Ishikawa (cell line): ENCODE data around the gene MRRF.
A peak's percentile ranks its signal among the peaks of the same experiment; 100 is the strongest.

Experiments
- CEBPB ChIP-seq: IDR thresholded peaks from 2 replicates; pipeline ENCODE4 v1.6.1; 2012
- CREB1 ChIP-seq: IDR thresholded peaks from 2 replicates; pipeline ENCODE4 v1.6.1; 2012; ENCODE audit warnings: low read depth
- EGR1 ChIP-seq: IDR thresholded peaks from 2 replicates; pipeline ENCODE4 v1.6.1; 2012
- EP300 ChIP-seq: IDR thresholded peaks from 2 replicates; pipeline ENCODE4 v1.6.1; 2012; ENCODE audit warnings: borderline replicate concordance
- FOXM1 ChIP-seq: IDR thresholded peaks from 2 replicates; pipeline ENCODE4 v1.6.1; 2012; ENCODE audit warnings: low read depth, borderline replicate concordance
- NFIC ChIP-seq: IDR thresholded peaks from 2 replicates; pipeline ENCODE4 v1.6.1; 2012
- RAD21 ChIP-seq: IDR thresholded peaks from 2 replicates; pipeline ENCODE4 v1.6.1; 2012; ENCODE audit warnings: low read depth
- TAF1 ChIP-seq: IDR thresholded peaks from 2 replicates; pipeline ENCODE4 v1.6.1; 2012; ENCODE audit warnings: low read depth, mild to moderate bottlenecking
- TCF12 ChIP-seq: IDR thresholded peaks from 2 replicates; pipeline ENCODE4 v1.6.1; 2012; ENCODE audit warnings: low read depth
- TEAD4 ChIP-seq: IDR thresholded peaks from 2 replicates; pipeline ENCODE4 v1.6.1; 2012
- YY1 ChIP-seq: IDR thresholded peaks from 2 replicates; pipeline ENCODE4 v1.6.1; 2012; ENCODE audit warnings: low read depth
- ZBTB7A ChIP-seq: IDR thresholded peaks from 2 replicates; pipeline ENCODE4 v1.6.1; 2012; ENCODE audit warnings: low read depth
- TF ChIP-seq, protein P1 (sequence below): IDR thresholded peaks from 2 replicates; pipeline ENCODE4 v1.6.1; 2012; ENCODE audit warnings: low read depth, mild to moderate bottlenecking
- TF ChIP-seq, protein P2 (sequence below): IDR thresholded peaks from 2 replicates; pipeline ENCODE4 v1.6.1; 2012
- TF ChIP-seq, protein P3 (sequence below): IDR thresholded peaks from 2 replicates; pipeline ENCODE4 v1.6.1; 2012

The MRRF gene, protein sequence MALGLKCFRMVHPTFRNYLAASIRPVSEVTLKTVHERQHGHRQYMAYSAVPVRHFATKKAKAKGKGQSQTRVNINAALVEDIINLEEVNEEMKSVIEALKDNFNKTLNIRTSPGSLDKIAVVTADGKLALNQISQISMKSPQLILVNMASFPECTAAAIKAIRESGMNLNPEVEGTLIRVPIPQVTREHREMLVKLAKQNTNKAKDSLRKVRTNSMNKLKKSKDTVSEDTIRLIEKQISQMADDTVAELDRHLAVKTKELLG

DNA sequence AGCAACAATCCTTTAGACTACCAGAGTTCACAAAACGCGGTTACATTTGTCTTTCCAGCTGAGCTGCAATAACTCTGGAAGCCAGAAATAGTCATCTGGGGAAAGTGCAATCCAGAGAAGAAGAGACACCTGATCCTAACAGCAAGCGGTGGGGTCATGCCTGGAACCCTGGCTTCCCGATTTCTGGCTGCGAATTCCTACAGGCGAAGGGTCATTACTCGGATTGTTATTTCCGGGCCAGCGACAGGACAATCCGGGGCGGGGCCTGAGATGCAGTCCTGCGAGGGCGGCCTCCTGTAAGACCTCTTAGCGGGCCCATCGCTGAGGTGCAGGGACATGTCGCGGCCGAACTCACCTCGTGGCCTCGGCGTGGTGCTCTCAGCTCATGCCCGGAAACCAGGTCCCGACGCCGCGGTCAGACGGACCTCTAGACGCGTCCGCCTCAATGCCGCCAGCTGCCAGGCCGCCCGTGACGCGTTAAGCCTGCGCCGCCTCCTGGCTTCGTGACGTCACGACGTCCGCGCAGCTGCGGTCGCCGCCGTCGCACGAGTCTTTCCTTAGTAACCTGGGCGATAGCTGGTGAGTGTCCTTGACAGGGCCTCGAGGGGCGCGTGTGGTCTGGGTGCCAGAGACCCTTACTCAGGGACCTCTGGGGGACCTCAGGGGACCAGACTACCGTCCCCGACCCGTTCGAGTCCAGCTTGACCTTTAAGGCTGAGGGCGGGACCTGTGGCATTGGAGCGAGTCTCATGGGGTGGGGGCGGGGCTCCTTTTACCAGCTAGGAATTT lies at the start of gene MRRF, which contains the start of gene RBM18:
MRRF (plus strand) TSS at position 523 of the 789 bp plus-strand sequence. CDS start 6,010 bp downstream, outside the sequence.
RBM18 (minus strand) TSS at position 481 of the 789 bp plus-strand sequence. CDS start 3,348 bp downstream, outside the sequence.
- TF ChIP-seq FOXM1 (no peak), NFIC (no peak; the same call in 1 of the 2 replicates), EGR1 (0 out of 2 replicates have a peak, but pooled peaks have one; percentile 13), CREB1 (peak; percentile 96), TEAD4 (peak; percentile 31; the same call in 1 of the 2 replicates), RAD21 (no peak), TAF1 (peak; percentile 93), CEBPB (no peak), EP300 (no peak; the same call in 1 of the 2 replicates), YY1 (no peak), ZBTB7A (no peak; the same call in 1 of the 2 replicates), TCF12 (peak; percentile 71)
- TF ChIP-seq, protein P1, sequence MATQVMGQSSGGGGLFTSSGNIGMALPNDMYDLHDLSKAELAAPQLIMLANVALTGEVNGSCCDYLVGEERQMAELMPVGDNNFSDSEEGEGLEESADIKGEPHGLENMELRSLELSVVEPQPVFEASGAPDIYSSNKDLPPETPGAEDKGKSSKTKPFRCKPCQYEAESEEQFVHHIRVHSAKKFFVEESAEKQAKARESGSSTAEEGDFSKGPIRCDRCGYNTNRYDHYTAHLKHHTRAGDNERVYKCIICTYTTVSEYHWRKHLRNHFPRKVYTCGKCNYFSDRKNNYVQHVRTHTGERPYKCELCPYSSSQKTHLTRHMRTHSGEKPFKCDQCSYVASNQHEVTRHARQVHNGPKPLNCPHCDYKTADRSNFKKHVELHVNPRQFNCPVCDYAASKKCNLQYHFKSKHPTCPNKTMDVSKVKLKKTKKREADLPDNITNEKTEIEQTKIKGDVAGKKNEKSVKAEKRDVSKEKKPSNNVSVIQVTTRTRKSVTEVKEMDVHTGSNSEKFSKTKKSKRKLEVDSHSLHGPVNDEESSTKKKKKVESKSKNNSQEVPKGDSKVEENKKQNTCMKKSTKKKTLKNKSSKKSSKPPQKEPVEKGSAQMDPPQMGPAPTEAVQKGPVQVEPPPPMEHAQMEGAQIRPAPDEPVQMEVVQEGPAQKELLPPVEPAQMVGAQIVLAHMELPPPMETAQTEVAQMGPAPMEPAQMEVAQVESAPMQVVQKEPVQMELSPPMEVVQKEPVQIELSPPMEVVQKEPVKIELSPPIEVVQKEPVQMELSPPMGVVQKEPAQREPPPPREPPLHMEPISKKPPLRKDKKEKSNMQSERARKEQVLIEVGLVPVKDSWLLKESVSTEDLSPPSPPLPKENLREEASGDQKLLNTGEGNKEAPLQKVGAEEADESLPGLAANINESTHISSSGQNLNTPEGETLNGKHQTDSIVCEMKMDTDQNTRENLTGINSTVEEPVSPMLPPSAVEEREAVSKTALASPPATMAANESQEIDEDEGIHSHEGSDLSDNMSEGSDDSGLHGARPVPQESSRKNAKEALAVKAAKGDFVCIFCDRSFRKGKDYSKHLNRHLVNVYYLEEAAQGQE: no peak
- TF ChIP-seq, protein P2, sequence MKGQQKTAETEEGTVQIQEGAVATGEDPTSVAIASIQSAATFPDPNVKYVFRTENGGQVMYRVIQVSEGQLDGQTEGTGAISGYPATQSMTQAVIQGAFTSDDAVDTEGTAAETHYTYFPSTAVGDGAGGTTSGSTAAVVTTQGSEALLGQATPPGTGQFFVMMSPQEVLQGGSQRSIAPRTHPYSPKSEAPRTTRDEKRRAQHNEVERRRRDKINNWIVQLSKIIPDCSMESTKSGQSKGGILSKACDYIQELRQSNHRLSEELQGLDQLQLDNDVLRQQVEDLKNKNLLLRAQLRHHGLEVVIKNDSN: peak; percentile 58; the same call in 1 of the 2 replicates
- TF ChIP-seq, protein P3, sequence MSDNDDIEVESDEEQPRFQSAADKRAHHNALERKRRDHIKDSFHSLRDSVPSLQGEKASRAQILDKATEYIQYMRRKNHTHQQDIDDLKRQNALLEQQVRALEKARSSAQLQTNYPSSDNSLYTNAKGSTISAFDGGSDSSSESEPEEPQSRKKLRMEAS: peak; percentile 99

DNA sequence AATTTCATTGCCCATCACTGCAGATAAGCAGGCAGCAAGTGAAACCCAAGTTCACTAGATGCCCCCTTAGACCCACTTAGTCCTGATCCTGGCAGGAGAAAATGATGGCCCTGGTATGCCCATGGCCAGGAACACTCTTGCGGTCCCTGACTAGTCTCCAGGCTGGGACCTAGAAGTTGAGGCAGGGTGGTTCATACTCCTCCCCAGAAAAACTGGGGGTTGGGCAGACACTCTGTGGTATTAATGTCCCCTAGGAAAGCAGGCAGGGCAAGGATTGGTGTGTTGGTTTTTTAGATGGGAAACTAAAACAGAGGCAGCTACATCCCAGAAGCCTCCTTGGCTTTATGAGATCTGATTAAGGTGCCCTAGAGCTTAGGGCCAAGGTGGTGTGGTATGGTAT lies 49.0 kb upstream of the MRRF start:
- TF ChIP-seq TCF12: no peak
- TF ChIP-seq ZBTB7A: no peak

DNA sequence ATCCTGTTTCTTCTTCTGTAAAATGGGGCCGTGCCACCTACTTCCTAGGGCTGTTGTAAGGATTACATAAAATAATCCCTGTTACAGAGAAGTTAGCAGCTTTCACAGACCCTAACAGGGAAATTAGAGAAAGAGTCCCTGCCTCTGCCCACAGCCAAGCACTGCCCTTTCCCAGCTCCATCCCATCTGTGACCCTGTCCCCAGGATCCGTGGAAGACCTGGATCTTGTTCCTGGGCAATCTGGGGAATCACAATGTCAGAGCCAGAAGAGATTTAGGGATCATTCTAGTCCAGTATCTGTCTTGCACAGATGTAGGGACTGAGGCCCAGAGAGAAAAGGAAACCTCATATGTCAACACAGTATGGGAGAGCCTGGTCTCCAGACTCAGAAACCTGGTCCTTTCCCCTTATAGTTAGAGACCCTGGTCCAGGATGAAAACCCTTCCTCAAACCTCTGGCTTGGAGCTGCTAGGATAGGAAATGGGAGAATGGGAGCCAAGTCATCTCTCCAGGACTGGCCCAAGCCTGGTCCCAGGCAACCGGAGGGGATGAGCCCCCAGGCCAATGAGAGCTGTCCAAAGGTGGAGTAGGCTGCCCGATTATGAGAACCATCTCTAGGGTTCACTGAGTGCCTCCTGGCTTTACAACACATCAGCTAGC lies 48.4 kb upstream of the MRRF start:
- TF ChIP-seq, protein P1: no peak
- no peak for TF ChIP-seq TCF12
- TF ChIP-seq CREB1: no peak
- no peak for TF ChIP-seq CEBPB

DNA sequence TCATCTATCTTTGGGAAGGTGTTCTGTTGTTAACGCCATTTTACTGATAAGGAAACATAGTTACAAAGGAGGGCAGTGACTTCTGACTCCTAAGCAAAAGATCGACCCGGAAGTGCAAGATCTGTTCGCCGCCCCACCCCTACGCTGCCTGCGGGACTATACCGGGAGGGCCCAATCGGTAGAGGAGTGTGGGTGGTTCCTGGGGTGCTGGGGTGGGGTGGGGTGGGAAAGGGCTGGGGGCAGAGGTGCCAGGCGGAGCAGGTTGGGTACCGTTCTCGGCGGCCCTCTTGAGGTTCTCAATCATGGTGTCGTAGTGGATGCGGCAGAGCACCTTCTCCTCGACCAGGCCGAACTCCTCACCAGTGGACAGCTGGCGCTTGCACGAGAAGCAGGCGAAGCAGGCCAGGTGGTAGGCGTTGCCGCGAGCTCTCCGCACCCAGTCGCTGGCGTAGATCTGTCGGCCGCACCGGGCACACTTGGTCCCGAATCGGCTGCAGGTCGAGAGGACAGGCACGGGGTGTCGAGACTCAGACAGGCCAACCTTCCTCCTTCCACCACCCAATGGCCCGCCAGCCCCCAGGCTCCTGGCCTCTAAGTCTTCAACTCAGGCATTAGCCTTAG lies 47.8 kb upstream of the MRRF start:
- TF ChIP-seq CREB1 (no peak), EP300 (no peak), TCF12 (no peak), CEBPB (no peak), NFIC (no peak)
- TF ChIP-seq, protein P1: no peak
